ENCODE data around the gene FSTL4.

DNA sequence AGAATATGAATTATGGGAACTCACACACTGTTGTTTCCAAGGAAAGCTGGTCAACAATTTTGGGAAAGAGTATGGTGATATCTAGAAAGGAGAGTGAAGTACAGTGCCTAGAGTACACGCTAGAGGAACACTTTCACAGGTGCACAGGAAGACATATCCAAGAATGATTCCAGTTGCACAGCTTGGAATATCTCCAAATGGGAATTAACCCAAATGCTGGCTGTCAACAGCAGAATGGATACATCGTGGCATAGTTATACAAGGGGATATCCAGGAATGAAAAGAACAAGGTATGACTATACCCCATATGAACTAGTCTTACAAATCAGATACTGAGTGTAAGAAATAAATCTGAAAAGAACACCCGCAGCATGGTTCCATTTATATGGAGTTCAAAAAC, 231.3 kb downstream of the FSTL4 start:
- TF ChIP-seq, protein P1, sequence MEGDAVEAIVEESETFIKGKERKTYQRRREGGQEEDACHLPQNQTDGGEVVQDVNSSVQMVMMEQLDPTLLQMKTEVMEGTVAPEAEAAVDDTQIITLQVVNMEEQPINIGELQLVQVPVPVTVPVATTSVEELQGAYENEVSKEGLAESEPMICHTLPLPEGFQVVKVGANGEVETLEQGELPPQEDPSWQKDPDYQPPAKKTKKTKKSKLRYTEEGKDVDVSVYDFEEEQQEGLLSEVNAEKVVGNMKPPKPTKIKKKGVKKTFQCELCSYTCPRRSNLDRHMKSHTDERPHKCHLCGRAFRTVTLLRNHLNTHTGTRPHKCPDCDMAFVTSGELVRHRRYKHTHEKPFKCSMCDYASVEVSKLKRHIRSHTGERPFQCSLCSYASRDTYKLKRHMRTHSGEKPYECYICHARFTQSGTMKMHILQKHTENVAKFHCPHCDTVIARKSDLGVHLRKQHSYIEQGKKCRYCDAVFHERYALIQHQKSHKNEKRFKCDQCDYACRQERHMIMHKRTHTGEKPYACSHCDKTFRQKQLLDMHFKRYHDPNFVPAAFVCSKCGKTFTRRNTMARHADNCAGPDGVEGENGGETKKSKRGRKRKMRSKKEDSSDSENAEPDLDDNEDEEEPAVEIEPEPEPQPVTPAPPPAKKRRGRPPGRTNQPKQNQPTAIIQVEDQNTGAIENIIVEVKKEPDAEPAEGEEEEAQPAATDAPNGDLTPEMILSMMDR (CRISPR knock-in tag; IDR thresholded peaks at IDR 0.05), result no peak
- TF ChIP-seq ZNF598 (CRISPR knock-in tag; IDR thresholded peaks at IDR 0.05; ENCODE audit: borderline replicate concordance) (no peak), ZNF572 (CRISPR knock-in tag; IDR thresholded peaks at IDR 0.05) (no peak), POLR2A (IDR thresholded peaks at IDR 0.05; ENCODE audit: insufficient read depth in 1 of 2, low read depth in 2 of 2, low read length in 2 of 2) (no peak), ZNF253 (CRISPR knock-in tag; IDR thresholded peaks at IDR 0.05; ENCODE audit: borderline replicate concordance) (no peak), RAD21 (CRISPR knock-in tag; IDR thresholded peaks at IDR 0.05) (no peak), HDAC2 (CRISPR knock-in tag; IDR thresholded peaks at IDR 0.05) (no peak), SETDB1 (CRISPR knock-in tag; IDR thresholded peaks at IDR 0.05; ENCODE audit: borderline replicate concordance) (no peak), CEBPB (IDR thresholded peaks at IDR 0.05; ENCODE audit: borderline replicate concordance, low read depth, low read length) (no peak), TCF7 (IDR thresholded peaks at IDR 0.05; ENCODE audit: low read depth) (no peak)
- TF ChIP-seq, protein P2, sequence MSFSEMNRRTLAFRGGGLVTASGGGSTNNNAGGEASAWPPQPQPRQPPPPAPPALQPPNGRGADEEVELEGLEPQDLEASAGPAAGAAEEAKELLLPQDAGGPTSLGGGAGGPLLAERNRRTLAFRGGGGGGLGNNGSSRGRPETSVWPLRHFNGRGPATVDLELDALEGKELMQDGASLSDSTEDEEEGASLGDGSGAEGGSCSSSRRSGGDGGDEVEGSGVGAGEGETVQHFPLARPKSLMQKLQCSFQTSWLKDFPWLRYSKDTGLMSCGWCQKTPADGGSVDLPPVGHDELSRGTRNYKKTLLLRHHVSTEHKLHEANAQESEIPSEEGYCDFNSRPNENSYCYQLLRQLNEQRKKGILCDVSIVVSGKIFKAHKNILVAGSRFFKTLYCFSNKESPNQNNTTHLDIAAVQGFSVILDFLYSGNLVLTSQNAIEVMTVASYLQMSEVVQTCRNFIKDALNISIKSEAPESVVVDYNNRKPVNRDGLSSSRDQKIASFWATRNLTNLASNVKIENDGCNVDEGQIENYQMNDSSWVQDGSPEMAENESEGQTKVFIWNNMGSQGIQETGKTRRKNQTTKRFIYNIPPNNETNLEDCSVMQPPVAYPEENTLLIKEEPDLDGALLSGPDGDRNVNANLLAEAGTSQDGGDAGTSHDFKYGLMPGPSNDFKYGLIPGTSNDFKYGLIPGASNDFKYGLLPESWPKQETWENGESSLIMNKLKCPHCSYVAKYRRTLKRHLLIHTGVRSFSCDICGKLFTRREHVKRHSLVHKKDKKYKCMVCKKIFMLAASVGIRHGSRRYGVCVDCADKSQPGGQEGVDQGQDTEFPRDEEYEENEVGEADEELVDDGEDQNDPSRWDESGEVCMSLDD (CRISPR knock-in tag; IDR thresholded peaks at IDR 0.05; ENCODE audit: borderline replicate concordance), result no peak
- TF ChIP-seq, protein P3, sequence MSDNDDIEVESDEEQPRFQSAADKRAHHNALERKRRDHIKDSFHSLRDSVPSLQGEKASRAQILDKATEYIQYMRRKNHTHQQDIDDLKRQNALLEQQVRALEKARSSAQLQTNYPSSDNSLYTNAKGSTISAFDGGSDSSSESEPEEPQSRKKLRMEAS (IDR thresholded peaks at IDR 0.05), result no peak
- TF ChIP-seq, protein P4, sequence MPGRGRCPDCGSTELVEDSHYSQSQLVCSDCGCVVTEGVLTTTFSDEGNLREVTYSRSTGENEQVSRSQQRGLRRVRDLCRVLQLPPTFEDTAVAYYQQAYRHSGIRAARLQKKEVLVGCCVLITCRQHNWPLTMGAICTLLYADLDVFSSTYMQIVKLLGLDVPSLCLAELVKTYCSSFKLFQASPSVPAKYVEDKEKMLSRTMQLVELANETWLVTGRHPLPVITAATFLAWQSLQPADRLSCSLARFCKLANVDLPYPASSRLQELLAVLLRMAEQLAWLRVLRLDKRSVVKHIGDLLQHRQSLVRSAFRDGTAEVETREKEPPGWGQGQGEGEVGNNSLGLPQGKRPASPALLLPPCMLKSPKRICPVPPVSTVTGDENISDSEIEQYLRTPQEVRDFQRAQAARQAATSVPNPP (CRISPR knock-in tag; IDR thresholded peaks at IDR 0.05), result no peak

Data from HepG2 (cell line).